Uterus (tissue), 2 donors: ENCODE measurements around the gene PLXNC1.

ENCODE experiments used
- POLR2A ChIP-seq, 2 donors: fragments of 450-650 bp; IDR thresholded peaks; one replicate each; pipeline ENCODE4 v1.6.1; 2016; ENCODE audit warnings: antibody characterized with exemption in 2 of 2, mild to moderate bottlenecking in 1 of 2, moderate library complexity in 1 of 2
- TF ChIP-seq, protein P1 (sequence below), 4 experiments: fragments of 200-600 bp in 2 of 4; fragments of 450-650 bp in 2 of 4; sonication (generic) in 2 of 4; IDR thresholded peaks; one replicate each; pipeline ENCODE4 v1.5.1; 2016 to 2019; ENCODE audit warnings: antibody characterized with exemption in 4 of 4, mild to moderate bottlenecking in 2 of 4, moderate library complexity in 1 of 4

DNA sequence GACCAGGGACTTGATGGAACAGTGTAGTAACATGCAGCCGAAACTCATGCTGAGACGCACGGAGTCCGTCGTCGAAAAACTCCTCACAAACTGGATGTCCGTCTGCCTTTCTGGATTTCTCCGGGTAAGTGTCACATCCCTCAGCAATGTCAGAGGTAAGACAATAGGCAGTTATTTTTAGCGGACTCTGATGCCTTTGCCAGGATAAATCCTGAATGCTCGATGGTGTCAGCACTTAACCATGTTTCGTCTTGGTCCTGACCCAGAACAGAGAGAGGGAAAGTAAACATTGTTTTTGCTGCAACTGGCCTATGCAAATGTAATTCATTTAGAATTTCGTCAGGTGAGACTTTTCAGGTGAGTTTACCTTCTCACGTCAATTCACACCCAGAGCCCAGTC lies 112.3 kb downstream of the PLXNC1 start:
- TF ChIP-seq, protein P1, sequence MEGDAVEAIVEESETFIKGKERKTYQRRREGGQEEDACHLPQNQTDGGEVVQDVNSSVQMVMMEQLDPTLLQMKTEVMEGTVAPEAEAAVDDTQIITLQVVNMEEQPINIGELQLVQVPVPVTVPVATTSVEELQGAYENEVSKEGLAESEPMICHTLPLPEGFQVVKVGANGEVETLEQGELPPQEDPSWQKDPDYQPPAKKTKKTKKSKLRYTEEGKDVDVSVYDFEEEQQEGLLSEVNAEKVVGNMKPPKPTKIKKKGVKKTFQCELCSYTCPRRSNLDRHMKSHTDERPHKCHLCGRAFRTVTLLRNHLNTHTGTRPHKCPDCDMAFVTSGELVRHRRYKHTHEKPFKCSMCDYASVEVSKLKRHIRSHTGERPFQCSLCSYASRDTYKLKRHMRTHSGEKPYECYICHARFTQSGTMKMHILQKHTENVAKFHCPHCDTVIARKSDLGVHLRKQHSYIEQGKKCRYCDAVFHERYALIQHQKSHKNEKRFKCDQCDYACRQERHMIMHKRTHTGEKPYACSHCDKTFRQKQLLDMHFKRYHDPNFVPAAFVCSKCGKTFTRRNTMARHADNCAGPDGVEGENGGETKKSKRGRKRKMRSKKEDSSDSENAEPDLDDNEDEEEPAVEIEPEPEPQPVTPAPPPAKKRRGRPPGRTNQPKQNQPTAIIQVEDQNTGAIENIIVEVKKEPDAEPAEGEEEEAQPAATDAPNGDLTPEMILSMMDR (IDR thresholded peaks at IDR 0.05): no peak
- TF ChIP-seq POLR2A (IDR thresholded peaks at IDR 0.05): no peak
